Liver (tissue), 3 donors: ENCODE measurements around the gene TTLL3.

Source experiments
- GABPA ChIP-seq, 2 donors: IDR thresholded peaks in 1 of 2; conservative IDR thresholded peaks in 1 of 2; 2 replicates each; pipeline ENCODE4 v1.6.1; 2016; ENCODE audit warnings: antibody characterized with exemption in 2 of 2, mild to moderate bottlenecking in 1 of 2, moderate library complexity in 1 of 2
- JUND ChIP-seq, 2 donors: IDR thresholded peaks; 2 replicates each; pipeline ENCODE4 v1.6.1; 2016; ENCODE audit warnings: antibody characterized with exemption in 2 of 2
- RAD21 ChIP-seq, 2 donors: IDR thresholded peaks; 2 replicates each; pipeline ENCODE4 v1.6.1; 2016; ENCODE audit warnings: antibody characterized with exemption in 2 of 2, mild to moderate bottlenecking in 2 of 2
- SP1 ChIP-seq: IDR thresholded peaks from 2 replicates; pipeline ENCODE4 v1.6.1; 2018; ENCODE audit warnings: antibody characterized with exemption, mild to moderate bottlenecking
- TF ChIP-seq, protein P1 (sequence below): fragments of 150-350 bp; IDR thresholded peaks from 2 replicates; pipeline ENCODE4 v1.5.1; 2017; ENCODE audit warnings: improper control_type of control experiment, low read depth, low read length; ENCODE audit not compliant: missing input control
- TF ChIP-seq, protein P2 (sequence below): IDR thresholded peaks from 2 replicates; pipeline ENCODE4 v1.6.1; 2016; ENCODE audit warnings: antibody characterized with exemption, mild to moderate bottlenecking
- donor health status: healthy.
- donor health status: healthy.

DNA sequence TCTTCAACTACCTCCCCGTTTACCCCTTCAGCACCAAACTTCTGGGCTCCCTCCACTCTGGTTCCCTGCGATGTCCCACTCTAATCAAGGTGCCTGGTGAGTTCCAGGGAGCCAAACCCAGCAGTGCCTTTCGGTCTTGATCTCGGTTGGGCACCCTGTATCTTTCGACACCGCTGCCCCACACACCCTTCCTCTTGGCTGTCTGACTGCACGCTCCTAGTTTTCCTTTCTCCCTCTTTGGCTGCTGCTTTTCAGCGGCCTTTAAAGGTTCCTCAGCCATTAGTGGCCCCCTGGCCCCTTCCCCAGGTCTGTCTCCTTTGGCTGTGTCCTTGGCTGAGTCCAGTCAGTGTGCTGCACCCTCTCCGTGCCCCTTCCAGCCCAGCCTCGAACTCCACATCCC lies 784 bp downstream of the TTLL3 start:
- TF ChIP-seq, protein P1, sequence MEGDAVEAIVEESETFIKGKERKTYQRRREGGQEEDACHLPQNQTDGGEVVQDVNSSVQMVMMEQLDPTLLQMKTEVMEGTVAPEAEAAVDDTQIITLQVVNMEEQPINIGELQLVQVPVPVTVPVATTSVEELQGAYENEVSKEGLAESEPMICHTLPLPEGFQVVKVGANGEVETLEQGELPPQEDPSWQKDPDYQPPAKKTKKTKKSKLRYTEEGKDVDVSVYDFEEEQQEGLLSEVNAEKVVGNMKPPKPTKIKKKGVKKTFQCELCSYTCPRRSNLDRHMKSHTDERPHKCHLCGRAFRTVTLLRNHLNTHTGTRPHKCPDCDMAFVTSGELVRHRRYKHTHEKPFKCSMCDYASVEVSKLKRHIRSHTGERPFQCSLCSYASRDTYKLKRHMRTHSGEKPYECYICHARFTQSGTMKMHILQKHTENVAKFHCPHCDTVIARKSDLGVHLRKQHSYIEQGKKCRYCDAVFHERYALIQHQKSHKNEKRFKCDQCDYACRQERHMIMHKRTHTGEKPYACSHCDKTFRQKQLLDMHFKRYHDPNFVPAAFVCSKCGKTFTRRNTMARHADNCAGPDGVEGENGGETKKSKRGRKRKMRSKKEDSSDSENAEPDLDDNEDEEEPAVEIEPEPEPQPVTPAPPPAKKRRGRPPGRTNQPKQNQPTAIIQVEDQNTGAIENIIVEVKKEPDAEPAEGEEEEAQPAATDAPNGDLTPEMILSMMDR: no peak
- TF ChIP-seq JUND (IDR thresholded peaks at IDR 0.05) (no peak), RAD21 (IDR thresholded peaks at IDR 0.05) (no peak), GABPA (IDR thresholded peaks at IDR 0.05 in 1 of 2, conservative IDR thresholded peaks at IDR 0.05 in 1 of 2) (no peak), SP1 (no peak)
- TF ChIP-seq, protein P2, sequence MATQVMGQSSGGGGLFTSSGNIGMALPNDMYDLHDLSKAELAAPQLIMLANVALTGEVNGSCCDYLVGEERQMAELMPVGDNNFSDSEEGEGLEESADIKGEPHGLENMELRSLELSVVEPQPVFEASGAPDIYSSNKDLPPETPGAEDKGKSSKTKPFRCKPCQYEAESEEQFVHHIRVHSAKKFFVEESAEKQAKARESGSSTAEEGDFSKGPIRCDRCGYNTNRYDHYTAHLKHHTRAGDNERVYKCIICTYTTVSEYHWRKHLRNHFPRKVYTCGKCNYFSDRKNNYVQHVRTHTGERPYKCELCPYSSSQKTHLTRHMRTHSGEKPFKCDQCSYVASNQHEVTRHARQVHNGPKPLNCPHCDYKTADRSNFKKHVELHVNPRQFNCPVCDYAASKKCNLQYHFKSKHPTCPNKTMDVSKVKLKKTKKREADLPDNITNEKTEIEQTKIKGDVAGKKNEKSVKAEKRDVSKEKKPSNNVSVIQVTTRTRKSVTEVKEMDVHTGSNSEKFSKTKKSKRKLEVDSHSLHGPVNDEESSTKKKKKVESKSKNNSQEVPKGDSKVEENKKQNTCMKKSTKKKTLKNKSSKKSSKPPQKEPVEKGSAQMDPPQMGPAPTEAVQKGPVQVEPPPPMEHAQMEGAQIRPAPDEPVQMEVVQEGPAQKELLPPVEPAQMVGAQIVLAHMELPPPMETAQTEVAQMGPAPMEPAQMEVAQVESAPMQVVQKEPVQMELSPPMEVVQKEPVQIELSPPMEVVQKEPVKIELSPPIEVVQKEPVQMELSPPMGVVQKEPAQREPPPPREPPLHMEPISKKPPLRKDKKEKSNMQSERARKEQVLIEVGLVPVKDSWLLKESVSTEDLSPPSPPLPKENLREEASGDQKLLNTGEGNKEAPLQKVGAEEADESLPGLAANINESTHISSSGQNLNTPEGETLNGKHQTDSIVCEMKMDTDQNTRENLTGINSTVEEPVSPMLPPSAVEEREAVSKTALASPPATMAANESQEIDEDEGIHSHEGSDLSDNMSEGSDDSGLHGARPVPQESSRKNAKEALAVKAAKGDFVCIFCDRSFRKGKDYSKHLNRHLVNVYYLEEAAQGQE: no peak
